Hepatic stellate cell (primary cell): ENCODE results near the gene NFATC1.
A peak's percentile ranks its signal among the peaks of the same experiment; 100 is the strongest.
"Not testable (repeated sequence)": the region's sequence is repeated elsewhere in the genome, so short reads cannot be mapped to it uniquely, and the experiment has no call there.

Source experiments
- DNase-seq: peaks from one replicate; pipeline ENCODE4 v3.0.0; 2011; ENCODE audit warnings: low spot score

Gene NFATC1

GRCh38 chr18:79477711-79478483 lies 82.2 kb downstream of the NFATC1 start:
- no peak for DNase-seq

- no peak for DNase-seq
Measured at GRCh38 chr18:79478484-79479115, 82.9 kb downstream of the NFATC1 start.

- DNase-seq, result no peak
Measured at GRCh38 chr18:79479116-79479760, 83.5 kb downstream of the NFATC1 start.

- no peak for DNase-seq
Measured at GRCh38 chr18:79479761-79480161, 84.0 kb downstream of the NFATC1 start.

GRCh38 chr18:79480171-79481045 lies 84.7 kb downstream of the NFATC1 start:
- no peak for DNase-seq

GRCh38 chr18:79481046-79481790 lies 85.5 kb downstream of the NFATC1 start:
- no peak for DNase-seq

GRCh38 chr18:79483393-79483792 lies 87.7 kb downstream of the NFATC1 start:
- DNase-seq, result not testable (repeated sequence)

GRCh38 chr18:79483971-79484491 lies 88.3 kb downstream of the NFATC1 start:
- DNase-seq, result no peak

GRCh38 chr18:79484661-79485621 lies 89.2 kb downstream of the NFATC1 start:
- peak; percentile 26 for DNase-seq

- peak; percentile 67 for DNase-seq
Measured at GRCh38 chr18:79485788-79486355, 90.1 kb downstream of the NFATC1 start.

GRCh38 chr18:79486356-79487182 lies 90.8 kb downstream of the NFATC1 start:
- DNase-seq, result no peak

GRCh38 chr18:79487183-79487800 lies 91.6 kb downstream of the NFATC1 start:
- no peak for DNase-seq

- no peak for DNase-seq
Measured at GRCh38 chr18:79487801-79488201, 92.1 kb downstream of the NFATC1 start.

- no peak for DNase-seq
Measured at GRCh38 chr18:79488311-79489050, 92.8 kb downstream of the NFATC1 start.

GRCh38 chr18:79489051-79489898 lies 93.5 kb downstream of the NFATC1 start:
- no peak for DNase-seq

- DNase-seq, result no peak
Measured at GRCh38 chr18:79489899-79490625, 94.3 kb downstream of the NFATC1 start.
